GM23338 (cell line): ENCODE data around the gene NHLH2. TPM values are rescaled to one million over a fixed set of nuclear protein-coding genes. Genes with fewer than 3 reads are reported as not detected.
A peak's percentile ranks its signal among the peaks of the same experiment; 100 is the strongest.

Source experiments
- ATAC-seq: fragments of 200-7000 bp; cut with Tn5 transposase; 3 replicates; pipeline ENCODE4 v1.9.1; 2020
- DNase-seq: peaks from one replicate; pipeline ENCODE4 v3.0.0-alpha.2; 2015; ENCODE audit warnings: low spot score
- H2AFZ ChIP-seq: fragments of 200-600 bp; sonication (generic); 2 replicates; pipeline ENCODE4 v1.8.0; 2016; ENCODE audit warnings: antibody characterized with exemption, mild to moderate bottlenecking, moderate library complexity
- H3F3A ChIP-seq: fragments of 200-600 bp; sonication (generic); replicated peaks from 2 replicates; pipeline ENCODE4 v1.8.0; 2017; ENCODE audit warnings: antibody characterized with exemption, mixed run types, low read depth
- H3K27ac ChIP-seq: fragments of 200-600 bp; sonication (generic); 2 replicates; pipeline ENCODE4 v1.6.1; 2016; ENCODE audit warnings: low read depth
- H3K27me3 ChIP-seq: fragments of 200-600 bp; sonication (generic); 2 replicates; pipeline ENCODE4 v1.8.0; 2016; ENCODE audit warnings: mild to moderate bottlenecking, mixed run types, moderate library complexity; ENCODE audit not compliant: insufficient read depth
- H3K36me3 ChIP-seq: fragments of 200-600 bp; sonication (generic); 2 replicates; pipeline ENCODE4 v1.8.0; 2016; ENCODE audit warnings: mild to moderate bottlenecking; ENCODE audit not compliant: insufficient read depth
- H3K4me1 ChIP-seq: fragments of 200-600 bp; sonication (generic); 2 replicates; pipeline ENCODE4 v1.8.0; 2016; ENCODE audit warnings: mild to moderate bottlenecking, moderate library complexity; ENCODE audit not compliant: insufficient read depth
- H3K4me2 ChIP-seq: fragments of 200-600 bp; sonication (generic); 2 replicates; pipeline ENCODE4 v1.7.1; 2017; ENCODE audit warnings: mixed run types
- H3K4me3 ChIP-seq: fragments of 200-600 bp; sonication (generic); 2 replicates; pipeline ENCODE4 v1.6.1; 2016; ENCODE audit warnings: mixed run types
- H3K79me2 ChIP-seq: fragments of 200-600 bp; sonication (generic); replicated peaks from 2 replicates; pipeline ENCODE4 v1.8.0; 2017; ENCODE audit warnings: mild to moderate bottlenecking; ENCODE audit not compliant: insufficient read depth
- H3K9me2 ChIP-seq: fragments of 200-600 bp; sonication (generic); 2 replicates; pipeline ENCODE4 v1.8.0; 2017; ENCODE audit not compliant: insufficient read depth
- H4K20me1 ChIP-seq: fragments of 200-600 bp; sonication (generic); replicated peaks from 2 replicates; pipeline ENCODE4 v1.8.0; 2017; ENCODE audit warnings: mild to moderate bottlenecking; ENCODE audit not compliant: insufficient read depth
- H3K27ac Mint-ChIP-seq: 2 replicates; pipeline ENCODE4 v1.8.0; 2020; ENCODE audit warnings: inconsistent platforms, mild to moderate bottlenecking, moderate library complexity, mixed read lengths
- H3K27me3 Mint-ChIP-seq: 3 replicates; pipeline ENCODE4 v1.8.0; 2022; ENCODE audit warnings: low read depth, mild to moderate bottlenecking, moderate library complexity, mixed read lengths, inconsistent platforms; ENCODE audit not compliant: insufficient read depth, poor library complexity
- H3K36me3 Mint-ChIP-seq: 3 replicates; pipeline ENCODE4 v1.8.0; 2021; ENCODE audit warnings: low read depth, mild to moderate bottlenecking, inconsistent platforms, moderate library complexity, mixed read lengths
- H3K4me1 Mint-ChIP-seq: 3 replicates; pipeline ENCODE4 v1.8.0; 2020; ENCODE audit warnings: mild to moderate bottlenecking, inconsistent platforms, mixed read lengths
- H3K4me3 Mint-ChIP-seq: 3 replicates; pipeline ENCODE4 v1.8.0; 2021; ENCODE audit warnings: moderate library complexity, mild to moderate bottlenecking, inconsistent platforms, mixed read lengths
- H3K9me3 Mint-ChIP-seq: 3 replicates; pipeline ENCODE4 v1.8.0; 2020; ENCODE audit warnings: moderate library complexity, mild to moderate bottlenecking, inconsistent platforms, mixed read lengths
- CREB1 ChIP-seq: fragments of 250-450 bp; sonication (Bioruptor Pico); IDR thresholded peaks from 2 replicates; pipeline ENCODE4 v1.5.0; 2020; ENCODE audit warnings: low read depth, mild to moderate bottlenecking, moderate library complexity
- CTCF ChIP-seq, 2 experiments: fragments of 200-600 bp in 1 of 2; sonication (generic) in 1 of 2; conservative IDR thresholded peaks; 2 replicates each; pipeline versions ENCODE4 v1.5.1 to v1.6.1; 2016 to 2017; ENCODE audit warnings: antibody characterized with exemption in 2 of 2, low read depth in 2 of 2, mild to moderate bottlenecking in 2 of 2, moderate library complexity in 1 of 2
- ETS1 ChIP-seq: IDR thresholded peaks from 2 replicates; pipeline ENCODE4 v1.6.1; 2016; ENCODE audit warnings: antibody characterized with exemption
- EZH2 ChIP-seq: fragments of 200-600 bp; sonication (generic); IDR thresholded peaks from one replicate; pipeline ENCODE4 v1.8.0; 2017; ENCODE audit warnings: antibody characterized with exemption, mild to moderate bottlenecking, low read depth; ENCODE audit not compliant: unreplicated experiment
- JUNB ChIP-seq: IDR thresholded peaks from one replicate; pipeline ENCODE4 v1.6.1; 2016; ENCODE audit warnings: antibody characterized with exemption; ENCODE audit not compliant: unreplicated experiment
- NANOG ChIP-seq: IDR thresholded peaks from 2 replicates; pipeline ENCODE4 v1.6.1; 2016; ENCODE audit warnings: antibody characterized with exemption, borderline replicate concordance
- POLR2AphosphoS5 ChIP-seq: IDR thresholded peaks from 2 replicates; pipeline ENCODE4 v1.6.1; 2016; ENCODE audit warnings: antibody characterized with exemption, low read depth
- STAT1 ChIP-seq: IDR thresholded peaks from one replicate; pipeline ENCODE4 v1.6.1; 2016; ENCODE audit warnings: antibody characterized with exemption; ENCODE audit not compliant: unreplicated experiment
- ZNF331 ChIP-seq: fragments of 250-450 bp; sonication (Bioruptor Pico); IDR thresholded peaks from 2 replicates; pipeline ENCODE4 v1.5.0; 2020; ENCODE audit warnings: low read depth, mild to moderate bottlenecking, moderate library complexity
- polyA plus RNA-seq: library from polyadenylated mRNA; unstranded; fragments of >200 nt; fragmentation: Nextera tagmentation; extraction: Ambion mirVana; gene quantifications from 2 replicates; pipeline ENCODE4 v1.2.1, GENCODE V29; 2016
- total RNA-seq: library from RNA; depleted of rRNA; stranded (reverse); fragments of >200 nt; shearing (Covaris generic); gene quantifications from 2 replicates; pipeline ENCODE4 v1.2.3, GENCODE V29; 2014
- TF ChIP-seq, protein P1 (sequence below): IDR thresholded peaks from one replicate; pipeline ENCODE4 v1.6.1; 2018; ENCODE audit warnings: antibody characterized with exemption; ENCODE audit not compliant: unreplicated experiment

Gene NHLH2
- total and polyA plus RNA-seq, 2 experiments from 2014 or later = 1.7 to 1.9 TPM

DNA sequence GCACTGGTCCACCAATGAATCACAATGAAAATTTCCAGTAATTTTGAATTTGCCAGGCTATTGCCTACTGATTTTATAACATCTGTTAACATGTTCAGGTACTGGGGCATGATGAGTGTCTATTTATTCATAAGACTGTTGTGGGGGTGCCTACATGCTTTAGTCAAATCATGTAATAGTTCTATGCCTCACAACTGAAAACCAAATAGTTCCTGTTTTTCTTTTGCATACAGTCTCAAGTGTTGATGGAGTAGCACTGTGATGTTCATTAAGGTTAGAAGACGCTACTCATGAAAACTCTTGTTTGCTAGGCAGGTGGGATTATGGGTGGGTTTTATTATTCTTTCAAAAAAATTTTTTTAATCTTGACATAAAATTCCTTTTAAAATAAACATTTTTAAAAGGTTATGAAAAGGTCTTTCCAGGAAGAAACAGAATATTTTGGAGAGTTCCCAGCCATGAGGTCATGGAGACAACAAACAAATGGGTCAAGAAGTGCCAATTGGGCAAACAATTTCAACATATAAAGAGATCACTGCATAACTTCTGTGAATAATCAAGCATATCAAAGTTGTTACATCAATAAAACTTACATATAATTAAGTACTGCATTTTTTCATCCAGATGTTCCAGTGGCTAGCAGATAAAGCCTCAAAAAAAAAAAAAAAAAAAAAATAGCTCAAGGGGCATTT, 40.2 kb upstream of the NHLH2 start (continued):
- TF ChIP-seq, protein P1, sequence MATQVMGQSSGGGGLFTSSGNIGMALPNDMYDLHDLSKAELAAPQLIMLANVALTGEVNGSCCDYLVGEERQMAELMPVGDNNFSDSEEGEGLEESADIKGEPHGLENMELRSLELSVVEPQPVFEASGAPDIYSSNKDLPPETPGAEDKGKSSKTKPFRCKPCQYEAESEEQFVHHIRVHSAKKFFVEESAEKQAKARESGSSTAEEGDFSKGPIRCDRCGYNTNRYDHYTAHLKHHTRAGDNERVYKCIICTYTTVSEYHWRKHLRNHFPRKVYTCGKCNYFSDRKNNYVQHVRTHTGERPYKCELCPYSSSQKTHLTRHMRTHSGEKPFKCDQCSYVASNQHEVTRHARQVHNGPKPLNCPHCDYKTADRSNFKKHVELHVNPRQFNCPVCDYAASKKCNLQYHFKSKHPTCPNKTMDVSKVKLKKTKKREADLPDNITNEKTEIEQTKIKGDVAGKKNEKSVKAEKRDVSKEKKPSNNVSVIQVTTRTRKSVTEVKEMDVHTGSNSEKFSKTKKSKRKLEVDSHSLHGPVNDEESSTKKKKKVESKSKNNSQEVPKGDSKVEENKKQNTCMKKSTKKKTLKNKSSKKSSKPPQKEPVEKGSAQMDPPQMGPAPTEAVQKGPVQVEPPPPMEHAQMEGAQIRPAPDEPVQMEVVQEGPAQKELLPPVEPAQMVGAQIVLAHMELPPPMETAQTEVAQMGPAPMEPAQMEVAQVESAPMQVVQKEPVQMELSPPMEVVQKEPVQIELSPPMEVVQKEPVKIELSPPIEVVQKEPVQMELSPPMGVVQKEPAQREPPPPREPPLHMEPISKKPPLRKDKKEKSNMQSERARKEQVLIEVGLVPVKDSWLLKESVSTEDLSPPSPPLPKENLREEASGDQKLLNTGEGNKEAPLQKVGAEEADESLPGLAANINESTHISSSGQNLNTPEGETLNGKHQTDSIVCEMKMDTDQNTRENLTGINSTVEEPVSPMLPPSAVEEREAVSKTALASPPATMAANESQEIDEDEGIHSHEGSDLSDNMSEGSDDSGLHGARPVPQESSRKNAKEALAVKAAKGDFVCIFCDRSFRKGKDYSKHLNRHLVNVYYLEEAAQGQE = no peak
- no peak for TF ChIP-seq EZH2
- no peak for TF ChIP-seq JUNB

DNA sequence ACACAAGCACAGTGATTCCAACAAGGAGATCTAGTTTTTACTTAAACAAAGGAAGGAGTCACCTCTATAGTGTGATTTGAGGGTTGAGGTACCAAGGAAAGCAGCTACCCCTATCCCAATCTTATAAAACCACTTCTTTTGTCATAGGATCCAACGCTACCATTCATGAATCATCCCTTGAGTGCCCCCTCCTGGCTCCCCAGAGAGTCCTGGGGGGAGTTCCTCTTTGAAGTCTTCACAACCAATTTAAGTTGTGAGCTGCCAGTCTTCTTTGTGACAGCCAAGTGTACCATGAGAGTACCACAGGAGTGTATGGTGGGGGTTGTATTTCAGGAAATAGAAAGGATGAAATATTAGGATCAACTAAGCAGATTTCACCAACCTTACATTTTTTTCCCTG, 39.1 kb upstream of the NHLH2 start:
- Histone ChIP-seq H3K27ac (no peak overlapping the region), H3K4me3 (no peak overlapping the region), H2AFZ (no peak overlapping the region), H3K4me2 (no peak overlapping the region), H3K27me3 (no peaks in the 10 kb centered on the region), H3K79me2 (no peaks in the 10 kb centered on the region), H3F3A (no peaks in the 10 kb centered on the region), H3K36me3 (no peaks in the 10 kb centered on the region), H3K9me2 (no peaks in the 10 kb centered on the region), H4K20me1 (no peaks in the 10 kb centered on the region), H3K4me1 (peaks cover 6% of the 10 kb centered on the region)
- Mint-ChIP-seq H3K9me3 (no peaks in the 10 kb centered on the region), H3K27me3 (peaks cover 2% of the 10 kb centered on the region), H3K36me3 (no peaks in the 10 kb centered on the region), H3K4me1 (peaks cover 22% of the 10 kb centered on the region; the same call in 2 of the 3 replicates), H3K27ac (no peak overlapping the region), H3K4me3 (no peak overlapping the region)
- TF ChIP-seq CTCF (conservative IDR thresholded peaks at IDR 0.05; ENCODE audit: low read depth in 2 of 2) (peak; percentile 49 to 50), NANOG (no peak), STAT1 (no peak)
- ATAC-seq = peak; percentile 57
- DNase-seq = peak; percentile 54

GRCh38 chr1:115877511-115877910, 36.6 kb upstream of the NHLH2 start:
- H2AFZ ChIP-seq = peak overlapping the region; percentile 91; the same call in 1 of the 2 replicates
- Mint-ChIP-seq H3K27ac (no peak overlapping the region), H3K4me1 (peaks cover 22% of the 10 kb centered on the region; the same call in 2 of the 3 replicates), H3K4me3 (no peak overlapping the region), H3K36me3 (no peaks in the 10 kb centered on the region), H3K9me3 (no peaks in the 10 kb centered on the region), H3K27me3 (peaks cover 2% of the 10 kb centered on the region)
- ATAC-seq (peak; percentile 86), DNase-seq (peak; percentile 50)
- no peak overlapping the region for H3K4me3 ChIP-seq
- no peak overlapping the region for H3K27ac ChIP-seq
- no peaks in the 10 kb centered on the region for H4K20me1 ChIP-seq
- peaks cover 6% of the 10 kb centered on the region for H3K4me1 ChIP-seq
- H3K36me3 ChIP-seq = no peaks in the 10 kb centered on the region
- H3K9me2 ChIP-seq = no peaks in the 10 kb centered on the region
- no peaks in the 10 kb centered on the region for H3F3A ChIP-seq
- H3K4me2 ChIP-seq = peak overlapping the region; percentile 45; the same call in 1 of the 2 replicates
- no peaks in the 10 kb centered on the region for H3K27me3 ChIP-seq
- H3K79me2 ChIP-seq = no peaks in the 10 kb centered on the region
- TF ChIP-seq POLR2AphosphoS5 (no peak), CTCF (conservative IDR thresholded peaks at IDR 0.05; ENCODE audit: low read depth in 2 of 2) (no peak), ETS1 (no peak), JUNB (no peak), ZNF331 (CRISPR knock-in tag) (no peak), CREB1 (CRISPR knock-in tag) (no peak)
